GM18873 (cell line): ENCODE measurements around the gene MS4A8.

Source experiments
- ATAC-seq: cut with Tn5 transposase; IDR thresholded peaks from one replicate; pipeline ENCODE4 v1.9.1; 2021; ENCODE audit warnings: mild to moderate bottlenecking, moderate library complexity, moderate number of reproducible peaks; ENCODE audit not compliant: unreplicated experiment, low FRiP score

Gene MS4A8

DNA sequence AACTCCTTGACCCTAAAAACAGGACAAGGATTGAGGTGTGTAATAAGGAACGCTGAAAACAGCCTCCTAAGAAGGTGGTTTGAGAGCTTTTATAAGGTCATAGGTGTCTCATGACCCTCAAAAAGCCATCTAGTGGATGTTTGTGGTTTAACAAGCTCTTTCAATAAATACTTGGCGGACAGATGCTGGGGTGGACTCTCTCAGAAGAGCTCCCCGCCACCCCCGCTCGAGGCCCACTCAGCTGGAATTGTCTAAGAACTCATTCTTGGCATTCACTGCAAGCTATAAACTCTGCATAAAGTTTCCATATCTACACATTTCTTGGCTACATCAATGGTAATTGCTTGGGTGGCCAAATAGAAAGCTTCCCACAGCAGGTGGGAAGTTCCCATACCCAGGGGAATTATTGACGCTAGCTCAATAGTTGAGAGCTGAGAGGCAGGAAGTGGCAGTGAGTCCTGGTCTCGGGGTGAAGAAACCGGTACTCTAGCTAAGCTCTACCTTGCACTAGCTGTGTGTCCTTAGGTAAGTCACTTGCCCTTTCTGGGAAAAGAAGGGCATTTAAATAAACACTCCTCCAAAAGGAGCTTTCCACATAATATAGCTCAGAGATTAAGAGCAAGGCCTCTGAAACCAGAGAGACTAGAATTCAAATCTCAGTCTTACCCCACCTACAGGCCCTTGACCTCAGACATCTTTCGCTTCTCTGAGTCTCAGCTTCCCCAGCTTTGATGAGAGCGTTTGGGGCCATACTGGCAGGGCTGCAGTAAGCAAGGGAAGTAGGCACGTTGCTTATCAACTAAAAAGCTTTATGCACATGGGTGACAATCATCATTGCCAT, 63.7 kb downstream of the MS4A8 start:
- ATAC-seq: peak; percentile 69

DNA sequence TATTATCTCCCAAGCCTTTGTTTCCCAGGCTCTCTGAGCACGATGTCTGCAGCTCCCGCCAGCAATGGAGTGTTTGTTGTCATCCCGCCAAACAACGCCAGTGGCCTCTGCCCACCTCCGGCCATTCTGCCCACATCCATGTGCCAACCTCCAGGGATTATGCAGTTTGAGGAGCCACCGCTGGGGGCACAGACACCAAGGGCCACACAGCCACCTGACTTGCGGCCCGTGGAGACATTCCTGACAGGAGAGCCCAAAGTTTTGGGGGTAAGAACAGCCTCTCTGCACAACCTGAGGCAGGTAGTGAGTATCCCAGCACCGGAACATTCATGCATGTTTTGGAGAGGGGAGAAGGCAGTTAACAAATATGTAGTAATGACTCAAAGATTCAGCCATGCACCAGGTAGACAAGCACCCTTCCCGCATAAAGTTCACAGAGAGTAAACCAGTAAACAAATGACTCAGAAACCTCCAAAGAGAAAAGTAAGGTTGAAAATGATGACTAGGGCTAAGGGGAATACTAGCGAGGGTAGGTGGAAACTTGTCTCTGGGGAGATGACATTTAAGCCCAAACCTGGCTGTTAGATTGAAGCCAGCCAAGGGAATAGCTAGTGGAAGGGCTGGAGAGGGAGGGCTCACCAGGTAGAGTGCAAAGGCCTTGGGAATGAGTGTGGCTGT, 64.4 kb downstream of the MS4A8 start:
- no peak for ATAC-seq

DNA sequence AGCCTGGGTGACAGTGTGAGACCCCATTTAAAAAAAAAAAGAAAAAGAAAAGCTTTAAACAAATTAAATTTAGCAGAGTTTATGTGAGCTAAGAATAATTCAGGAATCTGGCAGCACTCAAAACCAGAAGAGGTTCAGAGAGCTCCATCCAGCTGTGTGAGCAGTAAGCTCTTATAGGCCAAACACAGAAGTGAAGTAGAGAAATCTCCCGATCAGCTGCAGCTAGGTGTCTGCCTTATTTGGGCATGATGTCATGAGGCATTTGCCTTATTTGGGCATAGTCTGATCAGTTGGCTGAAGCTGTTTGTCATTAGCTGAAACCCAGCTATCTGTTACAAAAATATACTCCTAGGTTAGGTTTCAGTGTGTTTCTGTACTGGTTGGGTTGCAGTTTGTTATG, 65.5 kb downstream of the MS4A8 start:
- no peak for ATAC-seq

DNA sequence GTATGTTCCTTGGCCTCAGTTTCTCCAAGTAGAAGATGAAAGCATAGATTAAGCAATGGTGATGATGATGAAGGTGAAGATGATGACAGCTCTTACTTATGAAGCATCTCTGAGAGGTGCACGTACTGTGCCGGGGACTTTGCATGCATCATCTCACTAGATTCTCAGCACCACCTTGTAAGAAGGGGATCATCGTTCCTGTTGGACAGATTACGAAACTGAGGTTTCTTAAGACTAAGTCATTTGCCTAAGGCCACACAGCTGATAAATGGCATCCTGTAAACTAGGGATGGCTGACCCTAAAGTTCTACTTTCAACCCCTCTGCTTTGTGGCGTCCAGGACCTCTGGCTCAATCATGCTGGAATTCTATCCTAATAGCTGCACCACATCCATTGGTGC, 65.9 kb downstream of the MS4A8 start:
- no peak for ATAC-seq
